Suppressor macrophage treated with lipopolysaccharide for 4 hours (primary cell): ENCODE measurements around the gene GNG12.
"Not testable (repeated sequence)": the region's sequence is repeated elsewhere in the genome, so short reads cannot be mapped to it uniquely, and the experiment has no call there.

ENCODE experiments used
- DNase-seq: peaks from one replicate; pipeline ENCODE4 v3.0.0-alpha.2; 2020

Gene GNG12

GRCh38 chr1:67749844-67750690 lies 83.2 kb downstream of the GNG12 start:
- no peak for DNase-seq

GRCh38 chr1:67749263-67749843 lies 83.9 kb downstream of the GNG12 start:
- DNase-seq = no peak

- DNase-seq = peak; percentile 57
Measured at GRCh38 chr1:67748630-67749029, 84.6 kb downstream of the GNG12 start.

DNA sequence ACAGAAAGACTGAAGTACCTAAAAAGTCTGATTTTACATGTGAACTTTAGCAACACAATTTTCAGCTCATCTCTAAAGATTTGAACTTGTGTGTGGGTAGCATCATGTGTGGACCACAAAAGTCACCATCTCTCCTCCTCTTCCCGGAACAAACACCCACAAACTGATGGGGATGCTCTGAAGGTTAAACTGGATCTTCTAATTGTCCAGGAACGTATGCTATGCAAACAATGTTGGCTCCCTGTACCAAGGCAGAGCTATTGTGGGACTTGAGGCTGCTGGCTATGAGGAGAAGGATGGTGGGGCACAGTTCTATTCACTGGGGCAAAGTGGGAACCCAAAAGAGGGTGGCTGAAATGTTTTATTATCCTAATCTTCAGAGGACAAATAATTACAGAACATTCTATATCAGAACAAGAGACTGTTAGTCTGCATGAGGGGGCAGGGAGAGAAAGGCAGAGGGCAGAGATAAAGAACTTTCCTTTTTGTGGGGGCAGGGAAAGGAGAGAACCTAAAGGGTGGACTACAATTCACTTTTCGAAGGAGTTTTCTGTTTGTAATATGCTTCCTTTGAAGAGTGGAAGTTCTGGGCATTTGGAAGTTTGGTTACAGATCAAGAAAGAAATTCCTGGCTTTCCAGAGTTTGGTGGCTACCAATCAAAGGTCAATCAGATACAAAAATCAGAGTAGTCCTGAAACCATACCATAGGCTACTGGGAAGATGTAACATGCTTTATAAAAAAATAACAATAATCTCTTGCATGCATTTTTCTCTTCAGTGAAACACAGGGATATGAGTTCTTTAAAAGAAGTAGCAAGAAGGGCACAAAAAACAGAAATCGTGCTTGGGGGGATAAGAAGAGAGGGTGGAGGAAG lies 85.4 kb downstream of the GNG12 start:
- DNase-seq = no peak

GRCh38 chr1:67745875-67746698 lies 87.2 kb downstream of the GNG12 start:
- no peak for DNase-seq

- no peak for DNase-seq
Measured at GRCh38 chr1:67743072-67743725, 90.1 kb downstream of the GNG12 start.

DNA sequence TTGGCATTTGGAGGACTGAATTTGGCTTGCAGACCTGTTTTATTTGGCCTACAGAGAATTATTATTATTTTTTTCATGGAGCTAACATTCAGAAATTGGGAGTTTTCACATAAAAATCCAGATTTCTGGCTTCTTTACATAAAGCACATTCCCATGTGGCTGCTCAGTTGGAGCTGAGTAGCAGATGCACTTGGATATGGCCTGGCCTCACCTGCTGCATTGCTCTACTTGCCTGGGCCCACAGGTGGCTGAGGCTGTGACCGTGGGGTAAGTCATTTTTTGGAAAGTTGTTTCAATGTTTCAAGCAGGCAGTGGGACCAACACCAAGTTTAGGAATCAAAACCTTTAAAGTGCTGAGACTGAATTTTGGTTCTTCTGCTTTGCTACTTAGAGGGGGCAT lies 91.5 kb downstream of the GNG12 start:
- DNase-seq = no peak

GRCh38 chr1:67741121-67741520 lies 92.1 kb downstream of the GNG12 start:
- no peak for DNase-seq

GRCh38 chr1:67740543-67740942 lies 92.7 kb downstream of the GNG12 start:
- DNase-seq = peak; percentile 31

- no peak for DNase-seq
Measured at GRCh38 chr1:67739361-67739760, 93.9 kb downstream of the GNG12 start.

GRCh38 chr1:67738401-67738800 lies 94.9 kb downstream of the GNG12 start:
- DNase-seq = no peak

DNA sequence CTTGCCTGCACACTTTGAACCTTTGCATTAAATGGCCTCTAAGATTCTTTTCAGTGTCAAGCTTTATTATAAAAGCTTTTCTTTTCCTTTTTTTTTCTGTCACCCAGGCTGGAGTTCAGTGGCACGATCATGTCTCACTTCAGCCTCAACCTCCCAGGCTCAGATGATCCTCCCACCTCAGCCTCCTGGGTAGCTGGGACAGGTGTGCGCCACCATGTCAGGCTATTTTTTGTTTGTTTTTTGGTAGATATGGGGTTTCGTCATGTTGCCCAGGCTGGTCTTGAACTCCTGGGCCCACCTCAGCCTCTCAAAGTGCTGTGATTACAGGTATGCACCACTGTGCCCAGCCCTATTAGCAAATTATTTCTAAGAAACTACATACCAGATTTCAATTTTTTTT lies 95.4 kb downstream of the GNG12 start:
- DNase-seq = no peak

DNA sequence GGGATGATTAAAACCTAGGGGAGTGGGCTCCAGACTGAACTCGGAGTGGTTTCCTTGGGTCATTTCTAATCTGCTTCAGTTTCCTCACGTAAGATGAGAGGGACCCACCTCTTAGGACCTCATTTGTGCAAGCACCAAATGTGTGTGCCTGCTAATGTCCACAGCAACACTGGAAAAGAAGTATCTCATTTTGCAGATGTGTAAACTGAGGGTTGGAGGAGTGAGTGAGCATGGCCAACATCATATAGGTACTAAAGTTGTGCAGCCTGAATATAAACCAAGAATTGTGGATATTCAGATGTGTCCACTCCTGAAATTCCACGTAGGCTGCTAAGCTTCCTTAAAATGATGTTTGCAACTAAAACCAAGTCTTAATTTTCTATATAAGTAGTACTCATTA lies 96.5 kb downstream of the GNG12 start:
- DNase-seq = no peak

- DNase-seq = peak; percentile 64
Measured at GRCh38 chr1:67735806-67736627, 97.2 kb downstream of the GNG12 start.

- DNase-seq = peak; percentile 65
Measured at GRCh38 chr1:67735206-67735605, 98.1 kb downstream of the GNG12 start.

GRCh38 chr1:67734323-67734690 lies 99.0 kb downstream of the GNG12 start:
- no peak for DNase-seq

GRCh38 chr1:67733681-67734322 lies 99.5 kb downstream of the GNG12 start:
- DNase-seq = peak; percentile 38

GRCh38 chr1:67732750-67733151 lies 100.5 kb downstream of the GNG12 start:
- DNase-seq = peak; percentile 86

DNA sequence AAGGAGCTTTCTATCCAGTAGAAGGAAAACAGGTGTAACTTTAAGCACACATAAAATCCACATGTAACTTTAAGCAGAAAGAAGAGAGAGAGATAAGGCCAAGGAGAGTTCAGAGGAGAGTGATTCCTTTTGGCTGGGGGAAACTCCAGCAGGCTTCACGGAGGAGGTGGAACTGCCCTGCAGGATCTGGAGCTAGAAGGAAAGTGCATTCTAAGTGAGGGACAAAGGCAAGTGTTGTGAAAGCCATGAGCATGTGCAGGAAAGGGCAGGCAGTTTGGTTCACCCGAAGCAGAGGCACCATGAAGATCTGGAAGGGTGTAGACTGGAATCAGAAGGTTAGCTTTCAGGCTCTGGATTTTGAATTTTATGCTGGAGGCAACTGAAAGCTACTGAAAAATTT lies 101.9 kb downstream of the GNG12 start:
- no peak for DNase-seq

DNA sequence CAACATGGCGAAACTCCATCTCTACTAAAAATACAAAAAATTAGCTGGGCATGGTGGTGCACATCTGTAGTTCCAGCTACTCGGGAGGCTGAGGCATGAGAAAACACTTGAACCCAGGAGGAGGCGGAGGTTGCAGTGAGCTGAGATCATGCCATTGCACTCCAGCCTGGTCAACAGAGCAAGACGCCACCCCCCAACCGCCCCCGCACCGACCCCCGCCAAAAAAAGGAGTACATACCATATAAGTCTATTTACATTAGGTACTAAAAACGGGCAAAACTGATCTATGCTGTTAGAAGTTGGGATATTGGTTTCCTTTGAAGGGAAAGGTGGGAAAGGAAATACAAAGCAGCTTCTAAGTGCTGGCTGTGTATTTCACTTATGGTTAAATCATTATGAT lies 103.0 kb downstream of the GNG12 start:
- DNase-seq = not testable (repeated sequence)

DNA sequence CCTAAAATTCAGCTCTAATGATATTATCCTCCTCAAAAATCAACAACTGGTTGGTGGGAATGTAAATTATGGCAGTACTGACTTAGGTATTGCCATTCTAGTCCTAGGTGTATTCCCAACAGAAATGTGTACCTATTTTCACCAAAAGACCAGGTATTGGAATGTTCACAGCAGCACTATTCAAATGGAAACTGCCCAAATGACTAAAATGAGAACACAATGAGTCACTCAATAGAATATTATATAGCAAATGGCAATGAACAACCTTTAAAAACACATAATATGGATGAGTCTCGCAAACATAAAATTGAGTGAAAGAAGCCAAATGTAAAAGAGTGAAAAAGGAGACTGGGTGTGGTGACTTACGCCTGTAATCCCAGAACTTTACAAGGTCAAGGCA lies 103.4 kb downstream of the GNG12 start:
- DNase-seq = no peak
